BJ (cell line): Measurements from ENCODE around the gene FAM50B. TPM values are rescaled to one million over a fixed set of nuclear protein-coding genes. Genes with fewer than 3 reads are reported as not detected.

ENCODE experiments used
- CTCF ChIA-PET: fragments of 350-600 bp; formaldehyde crosslinking; extraction: SDS; loops from one replicate; lab custom pipeline; 2021; ENCODE audit warnings: antibody characterized with exemption, inconsistent platforms; lab: Yijun Ruan, JAX
- POLR2A ChIA-PET: fragments of 300-600 bp; sonication (Branson Sonifier 250); formaldehyde crosslinking; extraction: SDS; loops from one replicate; lab custom pipeline; 2021; ENCODE audit warnings: antibody characterized with exemption; lab: Charles Lee
- DNase-seq: peaks from one replicate; pipeline ENCODE4 v3.0.0-alpha.2; 2011; ENCODE audit warnings: low read depth
- H3K27me3 ChIP-seq: 2 replicates; pipeline ENCODE4 v1.6.0; 2011; ENCODE audit warnings: low read length; ENCODE audit not compliant: control insufficient read depth, insufficient read depth
- H3K36me3 ChIP-seq: 2 replicates; pipeline ENCODE4 v1.5.1; 2011; ENCODE audit warnings: low read length; ENCODE audit not compliant: control insufficient read depth, insufficient read depth
- H3K4me3 ChIP-seq: 2 replicates; pipeline ENCODE4 v1.5.1; 2011; ENCODE audit warnings: low read depth, mild to moderate bottlenecking, control low read depth, low read length
- CTCF ChIP-seq: IDR thresholded peaks from 2 replicates; pipeline ENCODE4 v1.5.1; 2011; ENCODE audit warnings: low read depth, mild to moderate bottlenecking, control low read depth, inconsistent platforms, low read length, moderate library complexity; ENCODE audit not compliant: insufficient read depth
- polyA plus RNA-seq: library from polyadenylated mRNA; depleted of rRNA; stranded (reverse); fragments of >200 nt; gene quantifications from 2 replicates; pipeline ENCODE4 v1.2.3, GENCODE V29; 2011

FAM50B gene
- polyA plus RNA-seq, 1 experiment, result 9.9 TPM

- no peak for TF ChIP-seq CTCF
- CTCF ChIA-PET, result interaction anchor here (0.6 to 2.4 kb wide), 6 partner anchors 16 to 110 kb away, joined by 3 to 9 read pairs (median 5); partner anchors contain the start of gene FAM50B
- POLR2A ChIA-PET, result no interaction called here
Measured at GRCh38 chr6:3819161-3820110, 29.7 kb upstream of the FAM50B start.

GRCh38 chr6:3820563-3820962, 28.6 kb upstream of the FAM50B start:
- CTCF ChIA-PET, result interaction anchor here (1.1 to 2.4 kb wide), 6 partner anchors 13 to 158 kb away, joined by 3 to 9 read pairs (median 4); partner anchors contain the start of gene FAM50B
- TF ChIP-seq CTCF, result no peak
- H3K27me3 ChIP-seq, result no peaks in the 10 kb centered on the region
- DNase-seq, result no peak
- POLR2A ChIA-PET, result no interaction called here
- no peak overlapping the region for H3K4me3 ChIP-seq
- H3K36me3 ChIP-seq, result no peaks in the 10 kb centered on the region

More at GRCh38 chr6:3819161-3820110, 29.7 kb upstream of the FAM50B start:
- H3K36me3 ChIP-seq, result no peaks in the 10 kb centered on the region
- H3K4me3 ChIP-seq, result no peak overlapping the region
- H3K27me3 ChIP-seq, result no peaks in the 10 kb centered on the region
- DNase-seq, result no peak

GRCh38 chr6:3822747-3823445, 26.3 kb upstream of the FAM50B start:
- DNase-seq, result no peak
- ChIA-PET CTCF (interaction anchor here (0.7 to 1.7 kb wide), 2 partner anchors 26 to 74 kb away, joined by 3 to 5 read pairs; no protein-coding TSS in a partner anchor), POLR2A (no interaction called here)
- Histone ChIP-seq H3K4me3 (no peak overlapping the region), H3K36me3 (no peaks in the 10 kb centered on the region), H3K27me3 (no peaks in the 10 kb centered on the region)
- TF ChIP-seq CTCF, result no peak

- CTCF ChIA-PET, result interaction anchor here (1.7 to 2.0 kb wide), 2 partner anchors 13 to 75 kb away, joined by 5 read pairs; no protein-coding TSS in a partner anchor
- DNase-seq, result no peak
- no peaks in the 10 kb centered on the region for H3K36me3 ChIP-seq
- no peak for TF ChIP-seq CTCF
- no peaks in the 10 kb centered on the region for H3K27me3 ChIP-seq
- no peak overlapping the region for H3K4me3 ChIP-seq
- POLR2A ChIA-PET, result no interaction called here
Measured at GRCh38 chr6:3823671-3824070, 25.5 kb upstream of the FAM50B start.
